Activated naive CD4-positive, alpha-beta T cell treated with anti-CD3 and anti-CD28 coated beads for 36 hours (primary cell): Measurements from ENCODE around the gene LRCH1. TPM values are rescaled to one million over a fixed set of nuclear protein-coding genes. Genes with fewer than 3 reads are reported as not detected.

Experiments used
- CTCF ChIA-PET: fragments of 350-600 bp; sonication (Branson Sonifier 250); formaldehyde crosslinking; loops from one replicate; lab custom pipeline; 2021; ENCODE audit warnings: antibody characterized with exemption; lab: Charles Lee
- DNase-seq: peaks from one replicate; pipeline ENCODE4 v3.0.0-alpha.2; 2020
- H3K27ac Mint-ChIP-seq: one replicate; pipeline ENCODE4 v1.8.0; 2021; ENCODE audit warnings: mild to moderate bottlenecking, mixed read lengths
- H3K27me3 Mint-ChIP-seq: one replicate; pipeline ENCODE4 v1.8.0; 2021; ENCODE audit warnings: low read depth, mixed read lengths
- H3K36me3 Mint-ChIP-seq: one replicate; pipeline ENCODE4 v1.8.0; 2021; ENCODE audit warnings: low read depth, mixed read lengths
- H3K4me1 Mint-ChIP-seq: one replicate; pipeline ENCODE4 v1.8.0; 2021; ENCODE audit warnings: low read depth, mixed read lengths
- H3K4me3 Mint-ChIP-seq: one replicate; pipeline ENCODE4 v1.8.0; 2021; ENCODE audit warnings: mild to moderate bottlenecking, moderate library complexity, mixed read lengths
- H3K9me3 Mint-ChIP-seq: one replicate; pipeline ENCODE4 v1.8.0; 2021; ENCODE audit warnings: mixed read lengths
- intact Hi-C: fragments of 100-400 bp; cut with micrococcal nuclease; formaldehyde crosslinking; loops from one replicate; pipeline ENCODE4 v1.15.1; 2023
- total RNA-seq, 2 experiments: library from RNA; stranded (reverse); gene quantifications; one replicate each; pipeline ENCODE4 v1.2.3, GENCODE V29; 2021

The LRCH1 gene
- total RNA-seq, 2 experiments from 2014 or later = 14.6 to 15.1 TPM

- Mint-ChIP-seq H3K27ac (no peak overlapping the region), H3K36me3 (peaks cover 7% of the 10 kb centered on the region), H3K4me1 (peaks cover 28% of the 10 kb centered on the region), H3K9me3 (no peaks in the 10 kb centered on the region), H3K27me3 (no peaks in the 10 kb centered on the region), H3K4me3 (no peak overlapping the region)
- DNase-seq = no peak
- CTCF ChIA-PET = interaction anchor here (1.9 kb wide), 1 partner anchor 105 kb away, joined by 9 read pairs; no protein-coding TSS in a partner anchor
- intact Hi-C loops = loop anchor here (1.0 to 2.0 kb wide), 4 partner anchors 56 to 316 kb away; no protein-coding TSS in a partner anchor
Observed at GRCh38 chr13:46656786-46657185, 103.8 kb downstream of the LRCH1 start.

GRCh38 chr13:46659413-46660065, 106.6 kb downstream of the LRCH1 start:
- H3K4me1 Mint-ChIP-seq = peaks cover 38% of the 10 kb centered on the region
- peaks cover 1% of the 10 kb centered on the region for H3K36me3 Mint-ChIP-seq
- DNase-seq = no peak
- CTCF ChIA-PET = no interaction called here
- H3K4me3 Mint-ChIP-seq = no peak overlapping the region
- no peaks in the 10 kb centered on the region for H3K27me3 Mint-ChIP-seq
- intact Hi-C loops = loop anchor here (10.0 kb wide), 1 partner anchor 1555 kb away; no protein-coding TSS in a partner anchor
- no peaks in the 10 kb centered on the region for H3K9me3 Mint-ChIP-seq
- H3K27ac Mint-ChIP-seq = no peak overlapping the region

GRCh38 chr13:46660416-46660815, 107.4 kb downstream of the LRCH1 start:
- Mint-ChIP-seq H3K27me3 (no peaks in the 10 kb centered on the region), H3K36me3 (peaks cover 1% of the 10 kb centered on the region), H3K4me3 (no peak overlapping the region), H3K9me3 (no peaks in the 10 kb centered on the region), H3K4me1 (peaks cover 36% of the 10 kb centered on the region), H3K27ac (no peak overlapping the region)
- CTCF ChIA-PET = no interaction called here
- intact Hi-C loops = loop anchor here (10.0 kb wide), 1 partner anchor 1554 kb away; no protein-coding TSS in a partner anchor
- no peak for DNase-seq

- peaks cover 1% of the 10 kb centered on the region for H3K36me3 Mint-ChIP-seq
- no peaks in the 10 kb centered on the region for H3K9me3 Mint-ChIP-seq
- no peak overlapping the region for H3K27ac Mint-ChIP-seq
- no peak overlapping the region for H3K4me3 Mint-ChIP-seq
- H3K4me1 Mint-ChIP-seq = peaks cover 36% of the 10 kb centered on the region
- CTCF ChIA-PET = interaction anchor here (2.6 kb wide), 1 partner anchor 109 kb away, joined by 12 read pairs; no protein-coding TSS in a partner anchor
- DNase-seq = no peak
- intact Hi-C loops = loop anchor here (10.0 kb wide), 1 partner anchor 1554 kb away; no protein-coding TSS in a partner anchor
- H3K27me3 Mint-ChIP-seq = no peaks in the 10 kb centered on the region
Observed at GRCh38 chr13:46660857-46661256, 107.9 kb downstream of the LRCH1 start.

- no peak overlapping the region for H3K4me3 Mint-ChIP-seq
- H3K9me3 Mint-ChIP-seq = no peaks in the 10 kb centered on the region
- no peak overlapping the region for H3K27ac Mint-ChIP-seq
- intact Hi-C loops = loop anchor here (10.0 kb wide), 1 partner anchor 1552 kb away; no protein-coding TSS in a partner anchor
- H3K27me3 Mint-ChIP-seq = no peaks in the 10 kb centered on the region
- peaks cover 38% of the 10 kb centered on the region for H3K4me1 Mint-ChIP-seq
- H3K36me3 Mint-ChIP-seq = peaks cover 1% of the 10 kb centered on the region
- DNase-seq = no peak
- CTCF ChIA-PET = interaction anchor here (0.8 to 2.6 kb wide), 2 partner anchors 16 to 111 kb away, joined by 3 to 12 read pairs; no protein-coding TSS in a partner anchor
Observed at GRCh38 chr13:46662690-46663089, 109.7 kb downstream of the LRCH1 start.

GRCh38 chr13:46663206-46664037, 110.5 kb downstream of the LRCH1 start:
- Mint-ChIP-seq H3K36me3 (peaks cover 1% of the 10 kb centered on the region), H3K4me1 (peaks cover 45% of the 10 kb centered on the region), H3K27me3 (no peaks in the 10 kb centered on the region), H3K4me3 (no peak overlapping the region), H3K9me3 (no peaks in the 10 kb centered on the region), H3K27ac (no peak overlapping the region)
- DNase-seq = no peak
- intact Hi-C loops = loop anchor here (10.0 kb wide), 1 partner anchor 1551 kb away; no protein-coding TSS in a partner anchor
- CTCF ChIA-PET = interaction anchor here (0.8 to 2.6 kb wide), 2 partner anchors 15 to 112 kb away, joined by 3 to 12 read pairs; no protein-coding TSS in a partner anchor

- H3K27me3 Mint-ChIP-seq = no peaks in the 10 kb centered on the region
- H3K27ac Mint-ChIP-seq = no peak overlapping the region
- intact Hi-C loops = loop anchor here (10.0 kb wide), 1 partner anchor 1551 kb away; no protein-coding TSS in a partner anchor
- H3K9me3 Mint-ChIP-seq = no peaks in the 10 kb centered on the region
- no peak overlapping the region for H3K4me3 Mint-ChIP-seq
- no peak for DNase-seq
- peaks cover 1% of the 10 kb centered on the region for H3K36me3 Mint-ChIP-seq
- CTCF ChIA-PET = no interaction called here
- H3K4me1 Mint-ChIP-seq = peaks cover 50% of the 10 kb centered on the region
Observed at GRCh38 chr13:46664195-46664594, 111.2 kb downstream of the LRCH1 start.

- no peaks in the 10 kb centered on the region for H3K9me3 Mint-ChIP-seq
- peaks cover 6% of the 10 kb centered on the region for H3K36me3 Mint-ChIP-seq
- CTCF ChIA-PET = interaction anchor here (1.0 kb wide), 1 partner anchor 18 kb away, joined by 3 read pairs; no protein-coding TSS in a partner anchor
- H3K27ac Mint-ChIP-seq = peak overlapping the region; percentile 38
- no peaks in the 10 kb centered on the region for H3K27me3 Mint-ChIP-seq
- H3K4me3 Mint-ChIP-seq = no peak overlapping the region
- DNase-seq = no peak
- H3K4me1 Mint-ChIP-seq = peaks cover 48% of the 10 kb centered on the region
- intact Hi-C loops = loop anchor here (5.0 to 10.0 kb wide), 3 partner anchors 33 to 1550 kb away; partner anchors contain the start of gene ESD
Observed at GRCh38 chr13:46665248-46665632, 112.3 kb downstream of the LRCH1 start.

- no peak overlapping the region for H3K4me3 Mint-ChIP-seq
- no peaks in the 10 kb centered on the region for H3K9me3 Mint-ChIP-seq
- DNase-seq = peak; percentile 30
- intact Hi-C loops = loop anchor here (5.0 to 10.0 kb wide), 3 partner anchors 34 to 1549 kb away; partner anchors contain the start of gene ESD
- CTCF ChIA-PET = interaction anchor here (1.0 to 1.4 kb wide), 2 partner anchors 8 to 18 kb away, joined by 3 read pairs; no protein-coding TSS in a partner anchor
- H3K36me3 Mint-ChIP-seq = peaks cover 5% of the 10 kb centered on the region
- H3K27me3 Mint-ChIP-seq = no peaks in the 10 kb centered on the region
- peaks cover 48% of the 10 kb centered on the region for H3K4me1 Mint-ChIP-seq
- peak overlapping the region; percentile 38 for H3K27ac Mint-ChIP-seq
Observed at GRCh38 chr13:46665633-46666482, 112.9 kb downstream of the LRCH1 start.

- Mint-ChIP-seq H3K27me3 (no peaks in the 10 kb centered on the region), H3K4me3 (peak overlapping the region; percentile 62), H3K4me1 (peaks cover 48% of the 10 kb centered on the region), H3K27ac (peak overlapping the region; percentile 75), H3K36me3 (peaks cover 7% of the 10 kb centered on the region), H3K9me3 (no peaks in the 10 kb centered on the region)
- peak; percentile 12 for DNase-seq
- CTCF ChIA-PET = interaction anchor here (0.9 to 1.4 kb wide), 2 partner anchors 9 to 16 kb away, joined by 3 to 4 read pairs; no protein-coding TSS in a partner anchor
- intact Hi-C loops = loop anchor here (1.0 to 10.0 kb wide), 4 partner anchors 35 to 1548 kb away; partner anchors contain the start of gene ESD
Observed at GRCh38 chr13:46666727-46667456, 113.9 kb downstream of the LRCH1 start.
